GM23338 (cell line): ENCODE measurements around the gene MYL6. TPM values are rescaled to one million over a fixed set of nuclear protein-coding genes. Genes with fewer than 3 reads are reported as not detected.

ENCODE experiments used
- ATAC-seq: fragments of 200-7000 bp; cut with Tn5 transposase; 3 replicates; pipeline ENCODE4 v1.9.1; 2020
- DNase-seq: peaks from one replicate; pipeline ENCODE4 v3.0.0-alpha.2; 2015; ENCODE audit warnings: low spot score
- H2AFZ ChIP-seq: fragments of 200-600 bp; sonication (generic); 2 replicates; pipeline ENCODE4 v1.8.0; 2016; ENCODE audit warnings: antibody characterized with exemption, mild to moderate bottlenecking, moderate library complexity
- H3F3A ChIP-seq: fragments of 200-600 bp; sonication (generic); replicated peaks from 2 replicates; pipeline ENCODE4 v1.8.0; 2017; ENCODE audit warnings: antibody characterized with exemption, mixed run types, low read depth
- H3K27ac ChIP-seq: fragments of 200-600 bp; sonication (generic); 2 replicates; pipeline ENCODE4 v1.6.1; 2016; ENCODE audit warnings: low read depth
- H3K27me3 ChIP-seq: fragments of 200-600 bp; sonication (generic); 2 replicates; pipeline ENCODE4 v1.8.0; 2016; ENCODE audit warnings: mild to moderate bottlenecking, mixed run types, moderate library complexity; ENCODE audit not compliant: insufficient read depth
- H3K36me3 ChIP-seq: fragments of 200-600 bp; sonication (generic); 2 replicates; pipeline ENCODE4 v1.8.0; 2016; ENCODE audit warnings: mild to moderate bottlenecking; ENCODE audit not compliant: insufficient read depth
- H3K4me1 ChIP-seq: fragments of 200-600 bp; sonication (generic); 2 replicates; pipeline ENCODE4 v1.8.0; 2016; ENCODE audit warnings: mild to moderate bottlenecking, moderate library complexity; ENCODE audit not compliant: insufficient read depth
- H3K4me2 ChIP-seq: fragments of 200-600 bp; sonication (generic); 2 replicates; pipeline ENCODE4 v1.7.1; 2017; ENCODE audit warnings: mixed run types
- H3K4me3 ChIP-seq: fragments of 200-600 bp; sonication (generic); 2 replicates; pipeline ENCODE4 v1.6.1; 2016; ENCODE audit warnings: mixed run types
- H3K79me2 ChIP-seq: fragments of 200-600 bp; sonication (generic); replicated peaks from 2 replicates; pipeline ENCODE4 v1.8.0; 2017; ENCODE audit warnings: mild to moderate bottlenecking; ENCODE audit not compliant: insufficient read depth
- H3K9me2 ChIP-seq: fragments of 200-600 bp; sonication (generic); 2 replicates; pipeline ENCODE4 v1.8.0; 2017; ENCODE audit not compliant: insufficient read depth
- H4K20me1 ChIP-seq: fragments of 200-600 bp; sonication (generic); replicated peaks from 2 replicates; pipeline ENCODE4 v1.8.0; 2017; ENCODE audit warnings: mild to moderate bottlenecking; ENCODE audit not compliant: insufficient read depth
- H3K27ac Mint-ChIP-seq: 2 replicates; pipeline ENCODE4 v1.8.0; 2020; ENCODE audit warnings: inconsistent platforms, mild to moderate bottlenecking, moderate library complexity, mixed read lengths
- H3K27me3 Mint-ChIP-seq: 3 replicates; pipeline ENCODE4 v1.8.0; 2022; ENCODE audit warnings: low read depth, mild to moderate bottlenecking, moderate library complexity, mixed read lengths, inconsistent platforms; ENCODE audit not compliant: insufficient read depth, poor library complexity
- H3K36me3 Mint-ChIP-seq: 3 replicates; pipeline ENCODE4 v1.8.0; 2021; ENCODE audit warnings: low read depth, mild to moderate bottlenecking, inconsistent platforms, moderate library complexity, mixed read lengths
- H3K4me1 Mint-ChIP-seq: 3 replicates; pipeline ENCODE4 v1.8.0; 2020; ENCODE audit warnings: mild to moderate bottlenecking, inconsistent platforms, mixed read lengths
- H3K4me3 Mint-ChIP-seq: 3 replicates; pipeline ENCODE4 v1.8.0; 2021; ENCODE audit warnings: moderate library complexity, mild to moderate bottlenecking, inconsistent platforms, mixed read lengths
- H3K9me3 Mint-ChIP-seq: 3 replicates; pipeline ENCODE4 v1.8.0; 2020; ENCODE audit warnings: moderate library complexity, mild to moderate bottlenecking, inconsistent platforms, mixed read lengths
- CREB1 ChIP-seq: fragments of 250-450 bp; sonication (Bioruptor Pico); IDR thresholded peaks from 2 replicates; pipeline ENCODE4 v1.5.0; 2020; ENCODE audit warnings: low read depth, mild to moderate bottlenecking, moderate library complexity
- ETS1 ChIP-seq: IDR thresholded peaks from 2 replicates; pipeline ENCODE4 v1.6.1; 2016; ENCODE audit warnings: antibody characterized with exemption
- EZH2 ChIP-seq: fragments of 200-600 bp; sonication (generic); IDR thresholded peaks from one replicate; pipeline ENCODE4 v1.8.0; 2017; ENCODE audit warnings: antibody characterized with exemption, mild to moderate bottlenecking, low read depth; ENCODE audit not compliant: unreplicated experiment
- EZH2phosphoT487 ChIP-seq: fragments of 200-600 bp; sonication (generic); IDR thresholded peaks from one replicate; pipeline ENCODE4 v1.8.1; 2018; ENCODE audit warnings: antibody characterized with exemption; ENCODE audit not compliant: unreplicated experiment
- JUNB ChIP-seq: IDR thresholded peaks from one replicate; pipeline ENCODE4 v1.6.1; 2016; ENCODE audit warnings: antibody characterized with exemption; ENCODE audit not compliant: unreplicated experiment
- NANOG ChIP-seq: IDR thresholded peaks from 2 replicates; pipeline ENCODE4 v1.6.1; 2016; ENCODE audit warnings: antibody characterized with exemption, borderline replicate concordance
- POLR2AphosphoS5 ChIP-seq: IDR thresholded peaks from 2 replicates; pipeline ENCODE4 v1.6.1; 2016; ENCODE audit warnings: antibody characterized with exemption, low read depth
- STAT1 ChIP-seq: IDR thresholded peaks from one replicate; pipeline ENCODE4 v1.6.1; 2016; ENCODE audit warnings: antibody characterized with exemption; ENCODE audit not compliant: unreplicated experiment
- ZNF331 ChIP-seq: fragments of 250-450 bp; sonication (Bioruptor Pico); IDR thresholded peaks from 2 replicates; pipeline ENCODE4 v1.5.0; 2020; ENCODE audit warnings: low read depth, mild to moderate bottlenecking, moderate library complexity
- ZNF462 ChIP-seq: fragments of 250-450 bp; sonication (Bioruptor Pico); IDR thresholded peaks from 2 replicates; pipeline ENCODE4 v1.5.0; 2020; ENCODE audit warnings: mild to moderate bottlenecking, moderate library complexity
- polyA plus RNA-seq: library from polyadenylated mRNA; unstranded; fragments of >200 nt; fragmentation: Nextera tagmentation; extraction: Ambion mirVana; gene quantifications from 2 replicates; pipeline ENCODE4 v1.2.1, GENCODE V29; 2016
- total RNA-seq: library from RNA; depleted of rRNA; stranded (reverse); fragments of >200 nt; shearing (Covaris generic); gene quantifications from 2 replicates; pipeline ENCODE4 v1.2.3, GENCODE V29; 2014
- TF ChIP-seq, protein P1 (sequence below): IDR thresholded peaks from one replicate; pipeline ENCODE4 v1.6.1; 2018; ENCODE audit warnings: antibody characterized with exemption; ENCODE audit not compliant: unreplicated experiment

Gene MYL6
- total and polyA plus RNA-seq, 2 experiments from 2014 or later, result 1,092 to 1,545 TPM

DNA sequence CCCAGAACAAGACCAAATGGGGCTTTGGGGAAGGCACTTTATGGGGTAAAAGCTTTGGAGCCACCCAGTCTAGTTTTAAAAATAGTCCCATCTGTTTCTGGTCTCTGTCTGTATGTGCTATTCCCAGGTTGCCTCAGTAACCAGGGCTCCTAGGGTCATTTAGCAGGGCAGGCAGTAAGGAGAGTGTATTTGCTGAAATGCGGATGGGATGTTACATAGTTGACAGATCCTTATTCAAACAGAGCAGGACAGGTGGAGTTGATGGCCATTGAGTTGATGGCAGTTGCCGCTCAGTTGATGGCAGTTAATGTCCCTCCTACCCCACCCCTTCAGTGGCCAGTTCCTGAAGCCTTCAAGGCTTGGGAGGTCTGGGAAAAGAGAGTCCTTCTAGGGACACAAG lies 35.5 kb upstream of the MYL6 start:
- Mint-ChIP-seq H3K4me1 (peaks cover 34% of the 10 kb centered on the region), H3K9me3 (peaks cover 5% of the 10 kb centered on the region; the same call in 2 of the 3 replicates)
- H3K79me2 ChIP-seq, result peaks cover under 1% of the 10 kb centered on the region; the same call in 1 of the 2 replicates

More for the DNA sequence above, 35.5 kb upstream of the MYL6 start:
- no peak overlapping the region for H3K27ac Mint-ChIP-seq
- H3K36me3 Mint-ChIP-seq, result peaks cover 20% of the 10 kb centered on the region
- H3K27me3 Mint-ChIP-seq, result peaks cover 12% of the 10 kb centered on the region
- no peak overlapping the region for H3K4me3 ChIP-seq
- ATAC-seq (no peak), DNase-seq (no peak)
- H3K27ac ChIP-seq, result no peak overlapping the region
- no peak for TF ChIP-seq CREB1 (CRISPR knock-in tag)
- no peak for TF ChIP-seq EZH2phosphoT487
- no peak for TF ChIP-seq ETS1
- no peak for TF ChIP-seq STAT1
- no peak for TF ChIP-seq NANOG
- TF ChIP-seq POLR2AphosphoS5, result no peak
- no peak for TF ChIP-seq ZNF331 (CRISPR knock-in tag)
- TF ChIP-seq, protein P1, sequence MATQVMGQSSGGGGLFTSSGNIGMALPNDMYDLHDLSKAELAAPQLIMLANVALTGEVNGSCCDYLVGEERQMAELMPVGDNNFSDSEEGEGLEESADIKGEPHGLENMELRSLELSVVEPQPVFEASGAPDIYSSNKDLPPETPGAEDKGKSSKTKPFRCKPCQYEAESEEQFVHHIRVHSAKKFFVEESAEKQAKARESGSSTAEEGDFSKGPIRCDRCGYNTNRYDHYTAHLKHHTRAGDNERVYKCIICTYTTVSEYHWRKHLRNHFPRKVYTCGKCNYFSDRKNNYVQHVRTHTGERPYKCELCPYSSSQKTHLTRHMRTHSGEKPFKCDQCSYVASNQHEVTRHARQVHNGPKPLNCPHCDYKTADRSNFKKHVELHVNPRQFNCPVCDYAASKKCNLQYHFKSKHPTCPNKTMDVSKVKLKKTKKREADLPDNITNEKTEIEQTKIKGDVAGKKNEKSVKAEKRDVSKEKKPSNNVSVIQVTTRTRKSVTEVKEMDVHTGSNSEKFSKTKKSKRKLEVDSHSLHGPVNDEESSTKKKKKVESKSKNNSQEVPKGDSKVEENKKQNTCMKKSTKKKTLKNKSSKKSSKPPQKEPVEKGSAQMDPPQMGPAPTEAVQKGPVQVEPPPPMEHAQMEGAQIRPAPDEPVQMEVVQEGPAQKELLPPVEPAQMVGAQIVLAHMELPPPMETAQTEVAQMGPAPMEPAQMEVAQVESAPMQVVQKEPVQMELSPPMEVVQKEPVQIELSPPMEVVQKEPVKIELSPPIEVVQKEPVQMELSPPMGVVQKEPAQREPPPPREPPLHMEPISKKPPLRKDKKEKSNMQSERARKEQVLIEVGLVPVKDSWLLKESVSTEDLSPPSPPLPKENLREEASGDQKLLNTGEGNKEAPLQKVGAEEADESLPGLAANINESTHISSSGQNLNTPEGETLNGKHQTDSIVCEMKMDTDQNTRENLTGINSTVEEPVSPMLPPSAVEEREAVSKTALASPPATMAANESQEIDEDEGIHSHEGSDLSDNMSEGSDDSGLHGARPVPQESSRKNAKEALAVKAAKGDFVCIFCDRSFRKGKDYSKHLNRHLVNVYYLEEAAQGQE, result no peak
- no peak for TF ChIP-seq JUNB
- TF ChIP-seq EZH2, result no peak
- TF ChIP-seq ZNF462, result no peak
- H3F3A ChIP-seq, result peaks cover 12% of the 10 kb centered on the region
- no peaks in the 10 kb centered on the region for H4K20me1 ChIP-seq
- no peaks in the 10 kb centered on the region for H3K9me2 ChIP-seq
- no peaks in the 10 kb centered on the region for H3K27me3 ChIP-seq
- no peaks in the 10 kb centered on the region; the same call in 1 of the 2 replicates for H3K36me3 ChIP-seq
- H3K4me1 ChIP-seq, result peaks cover 21% of the 10 kb centered on the region
- H2AFZ ChIP-seq, result no peak overlapping the region
- H3K4me3 Mint-ChIP-seq, result no peak overlapping the region; the same call in 2 of the 3 replicates
- H3K4me2 ChIP-seq, result no peak overlapping the region
